GM23338 (cell line): Measurements from ENCODE around the gene ARID1B. TPM values are rescaled to one million over a fixed set of nuclear protein-coding genes. Genes with fewer than 3 reads are reported as not detected.

Source experiments
- ATAC-seq: fragments of 200-7000 bp; cut with Tn5 transposase; 3 replicates; pipeline ENCODE4 v1.9.1; 2020
- DNase-seq: peaks from one replicate; pipeline ENCODE4 v3.0.0-alpha.2; 2015; ENCODE audit warnings: low spot score
- H2AFZ ChIP-seq: fragments of 200-600 bp; sonication (generic); 2 replicates; pipeline ENCODE4 v1.8.0; 2016; ENCODE audit warnings: antibody characterized with exemption, mild to moderate bottlenecking, moderate library complexity
- H3F3A ChIP-seq: fragments of 200-600 bp; sonication (generic); replicated peaks from 2 replicates; pipeline ENCODE4 v1.8.0; 2017; ENCODE audit warnings: antibody characterized with exemption, mixed run types, low read depth
- H3K27ac ChIP-seq: fragments of 200-600 bp; sonication (generic); 2 replicates; pipeline ENCODE4 v1.6.1; 2016; ENCODE audit warnings: low read depth
- H3K27me3 ChIP-seq: fragments of 200-600 bp; sonication (generic); 2 replicates; pipeline ENCODE4 v1.8.0; 2016; ENCODE audit warnings: mild to moderate bottlenecking, mixed run types, moderate library complexity; ENCODE audit not compliant: insufficient read depth
- H3K36me3 ChIP-seq: fragments of 200-600 bp; sonication (generic); 2 replicates; pipeline ENCODE4 v1.8.0; 2016; ENCODE audit warnings: mild to moderate bottlenecking; ENCODE audit not compliant: insufficient read depth
- H3K4me1 ChIP-seq: fragments of 200-600 bp; sonication (generic); 2 replicates; pipeline ENCODE4 v1.8.0; 2016; ENCODE audit warnings: mild to moderate bottlenecking, moderate library complexity; ENCODE audit not compliant: insufficient read depth
- H3K4me2 ChIP-seq: fragments of 200-600 bp; sonication (generic); 2 replicates; pipeline ENCODE4 v1.7.1; 2017; ENCODE audit warnings: mixed run types
- H3K4me3 ChIP-seq: fragments of 200-600 bp; sonication (generic); 2 replicates; pipeline ENCODE4 v1.6.1; 2016; ENCODE audit warnings: mixed run types
- H3K79me2 ChIP-seq: fragments of 200-600 bp; sonication (generic); replicated peaks from 2 replicates; pipeline ENCODE4 v1.8.0; 2017; ENCODE audit warnings: mild to moderate bottlenecking; ENCODE audit not compliant: insufficient read depth
- H3K9me2 ChIP-seq: fragments of 200-600 bp; sonication (generic); 2 replicates; pipeline ENCODE4 v1.8.0; 2017; ENCODE audit not compliant: insufficient read depth
- H4K20me1 ChIP-seq: fragments of 200-600 bp; sonication (generic); replicated peaks from 2 replicates; pipeline ENCODE4 v1.8.0; 2017; ENCODE audit warnings: mild to moderate bottlenecking; ENCODE audit not compliant: insufficient read depth
- H3K27ac Mint-ChIP-seq: 2 replicates; pipeline ENCODE4 v1.8.0; 2020; ENCODE audit warnings: inconsistent platforms, mild to moderate bottlenecking, moderate library complexity, mixed read lengths
- H3K27me3 Mint-ChIP-seq: 3 replicates; pipeline ENCODE4 v1.8.0; 2022; ENCODE audit warnings: low read depth, mild to moderate bottlenecking, moderate library complexity, mixed read lengths, inconsistent platforms; ENCODE audit not compliant: insufficient read depth, poor library complexity
- H3K36me3 Mint-ChIP-seq: 3 replicates; pipeline ENCODE4 v1.8.0; 2021; ENCODE audit warnings: low read depth, mild to moderate bottlenecking, inconsistent platforms, moderate library complexity, mixed read lengths
- H3K4me1 Mint-ChIP-seq: 3 replicates; pipeline ENCODE4 v1.8.0; 2020; ENCODE audit warnings: mild to moderate bottlenecking, inconsistent platforms, mixed read lengths
- H3K4me3 Mint-ChIP-seq: 3 replicates; pipeline ENCODE4 v1.8.0; 2021; ENCODE audit warnings: moderate library complexity, mild to moderate bottlenecking, inconsistent platforms, mixed read lengths
- H3K9me3 Mint-ChIP-seq: 3 replicates; pipeline ENCODE4 v1.8.0; 2020; ENCODE audit warnings: moderate library complexity, mild to moderate bottlenecking, inconsistent platforms, mixed read lengths
- CREB1 ChIP-seq: fragments of 250-450 bp; sonication (Bioruptor Pico); IDR thresholded peaks from 2 replicates; pipeline ENCODE4 v1.5.0; 2020; ENCODE audit warnings: low read depth, mild to moderate bottlenecking, moderate library complexity
- CTCF ChIP-seq, 2 experiments: fragments of 200-600 bp in 1 of 2; sonication (generic) in 1 of 2; conservative IDR thresholded peaks; 2 replicates each; pipeline versions ENCODE4 v1.5.1 to v1.6.1; 2016 to 2017; ENCODE audit warnings: antibody characterized with exemption in 2 of 2, low read depth in 2 of 2, mild to moderate bottlenecking in 2 of 2, moderate library complexity in 1 of 2
- ETS1 ChIP-seq: IDR thresholded peaks from 2 replicates; pipeline ENCODE4 v1.6.1; 2016; ENCODE audit warnings: antibody characterized with exemption
- EZH2phosphoT487 ChIP-seq: fragments of 200-600 bp; sonication (generic); IDR thresholded peaks from one replicate; pipeline ENCODE4 v1.8.1; 2018; ENCODE audit warnings: antibody characterized with exemption; ENCODE audit not compliant: unreplicated experiment
- JUNB ChIP-seq: IDR thresholded peaks from one replicate; pipeline ENCODE4 v1.6.1; 2016; ENCODE audit warnings: antibody characterized with exemption; ENCODE audit not compliant: unreplicated experiment
- NANOG ChIP-seq: IDR thresholded peaks from 2 replicates; pipeline ENCODE4 v1.6.1; 2016; ENCODE audit warnings: antibody characterized with exemption, borderline replicate concordance
- POLR2AphosphoS5 ChIP-seq: IDR thresholded peaks from 2 replicates; pipeline ENCODE4 v1.6.1; 2016; ENCODE audit warnings: antibody characterized with exemption, low read depth
- STAT1 ChIP-seq: IDR thresholded peaks from one replicate; pipeline ENCODE4 v1.6.1; 2016; ENCODE audit warnings: antibody characterized with exemption; ENCODE audit not compliant: unreplicated experiment
- ZNF114 ChIP-seq: fragments of 250-450 bp; sonication (Bioruptor Pico); IDR thresholded peaks from 2 replicates; pipeline ENCODE4 v1.5.0; 2020; ENCODE audit warnings: mild to moderate bottlenecking, moderate library complexity
- ZNF331 ChIP-seq: fragments of 250-450 bp; sonication (Bioruptor Pico); IDR thresholded peaks from 2 replicates; pipeline ENCODE4 v1.5.0; 2020; ENCODE audit warnings: low read depth, mild to moderate bottlenecking, moderate library complexity
- ZNF462 ChIP-seq: fragments of 250-450 bp; sonication (Bioruptor Pico); IDR thresholded peaks from 2 replicates; pipeline ENCODE4 v1.5.0; 2020; ENCODE audit warnings: mild to moderate bottlenecking, moderate library complexity
- polyA plus RNA-seq: library from polyadenylated mRNA; unstranded; fragments of >200 nt; fragmentation: Nextera tagmentation; extraction: Ambion mirVana; gene quantifications from 2 replicates; pipeline ENCODE4 v1.2.1, GENCODE V29; 2016
- total RNA-seq: library from RNA; depleted of rRNA; stranded (reverse); fragments of >200 nt; shearing (Covaris generic); gene quantifications from 2 replicates; pipeline ENCODE4 v1.2.3, GENCODE V29; 2014

The ARID1B gene
- total and polyA plus RNA-seq, 2 experiments from 2014 or later = 59.3 to 72.2 TPM

GRCh38 chr6:156940221-156940620 is 163.0 kb downstream of the ARID1B start:
- Histone ChIP-seq H3F3A (no peaks in the 10 kb centered on the region; the same call in 1 of the 2 replicates), H3K36me3 (no peaks in the 10 kb centered on the region), H3K79me2 (peaks cover 89% of the 10 kb centered on the region), H3K27me3 (no peaks in the 10 kb centered on the region), H2AFZ (no peak overlapping the region), H3K9me2 (no peaks in the 10 kb centered on the region), H3K27ac (peak overlapping the region; percentile 5; the same call in 1 of the 2 replicates), H3K4me3 (no peak overlapping the region), H4K20me1 (no peaks in the 10 kb centered on the region), H3K4me2 (no peak overlapping the region), H3K4me1 (peaks cover 48% of the 10 kb centered on the region)
- no peak for DNase-seq
- H3K27ac Mint-ChIP-seq = peak overlapping the region; percentile 60
- no peak for TF ChIP-seq POLR2AphosphoS5
- H3K36me3 Mint-ChIP-seq = peaks cover 6% of the 10 kb centered on the region; the same call in 2 of the 3 replicates
- H3K4me1 Mint-ChIP-seq = peaks cover 66% of the 10 kb centered on the region
- H3K27me3 Mint-ChIP-seq = peaks cover 2% of the 10 kb centered on the region
- no peak overlapping the region for H3K4me3 Mint-ChIP-seq
- no peaks in the 10 kb centered on the region for H3K9me3 Mint-ChIP-seq
- no peak for ATAC-seq

GRCh38 chr6:156942266-156942665 is 165.1 kb downstream of the ARID1B start:
- no peak overlapping the region; the same call in 1 of the 2 replicates for H3K27ac ChIP-seq
- no peak overlapping the region for H2AFZ ChIP-seq
- H4K20me1 ChIP-seq = no peaks in the 10 kb centered on the region
- Mint-ChIP-seq H3K9me3 (no peaks in the 10 kb centered on the region), H3K27ac (no peak overlapping the region), H3K27me3 (peaks cover 2% of the 10 kb centered on the region), H3K4me1 (peaks cover 68% of the 10 kb centered on the region), H3K4me3 (no peak overlapping the region), H3K36me3 (no peaks in the 10 kb centered on the region; the same call in 2 of the 3 replicates)
- no peak overlapping the region for H3K4me3 ChIP-seq
- H3K36me3 ChIP-seq = no peaks in the 10 kb centered on the region
- DNase-seq = peak; percentile 49
- peaks cover 50% of the 10 kb centered on the region for H3K4me1 ChIP-seq
- ATAC-seq = peak; percentile 41
- H3F3A ChIP-seq = no peaks in the 10 kb centered on the region; the same call in 1 of the 2 replicates
- no peak overlapping the region for H3K4me2 ChIP-seq
- peaks cover 88% of the 10 kb centered on the region for H3K79me2 ChIP-seq
- no peaks in the 10 kb centered on the region for H3K9me2 ChIP-seq
- no peaks in the 10 kb centered on the region for H3K27me3 ChIP-seq
- TF ChIP-seq EZH2phosphoT487 = no peak
- no peak for TF ChIP-seq CREB1 (CRISPR knock-in tag)
- no peak for TF ChIP-seq ZNF331 (CRISPR knock-in tag)
- no peak for TF ChIP-seq STAT1
- TF ChIP-seq NANOG = no peak
- TF ChIP-seq ZNF462 = peak; percentile 63; the same call in 1 of the 2 replicates
- peak; percentile 12 to 54; a peak in 2 of 4 replicates for TF ChIP-seq CTCF (conservative IDR thresholded peaks at IDR 0.05; ENCODE audit: low read depth in 2 of 2)
- 0 out of 2 replicates have a peak, but pooled peaks have one; percentile 24 for TF ChIP-seq ZNF114 (CRISPR knock-in tag)
- TF ChIP-seq JUNB = no peak
- no peak for TF ChIP-seq ETS1
- TF ChIP-seq POLR2AphosphoS5 = no peak
